GM19035 (cell line): Measurements from ENCODE around the gene ATXN7.
A peak's percentile ranks its signal among the peaks of the same experiment; 100 is the strongest.

Experiments
- ATAC-seq: cut with Tn5 transposase; IDR thresholded peaks from one replicate; pipeline ENCODE4 v1.9.1; 2021; ENCODE audit not compliant: unreplicated experiment

Gene ATXN7

DNA sequence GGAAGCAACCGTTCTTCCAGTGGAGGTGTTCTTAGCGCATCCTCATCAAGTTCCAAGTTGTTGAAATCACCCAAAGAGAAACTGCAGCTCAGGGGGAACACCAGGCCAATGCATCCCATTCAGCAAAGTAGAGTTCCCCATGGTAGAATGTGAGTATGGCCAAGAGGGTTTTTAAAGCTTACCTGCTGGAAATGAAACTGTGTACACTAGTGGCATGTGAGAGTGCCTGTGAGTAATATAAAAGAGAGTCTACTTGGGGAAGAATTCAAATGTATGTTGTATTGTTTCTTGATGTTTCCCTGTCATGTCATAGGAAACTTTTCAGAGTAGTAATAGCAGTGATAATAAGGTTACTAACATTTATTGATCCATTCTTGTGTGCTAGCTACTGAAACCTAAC, 116.4 kb downstream of the ATXN7 start:
- no peak for ATAC-seq

DNA sequence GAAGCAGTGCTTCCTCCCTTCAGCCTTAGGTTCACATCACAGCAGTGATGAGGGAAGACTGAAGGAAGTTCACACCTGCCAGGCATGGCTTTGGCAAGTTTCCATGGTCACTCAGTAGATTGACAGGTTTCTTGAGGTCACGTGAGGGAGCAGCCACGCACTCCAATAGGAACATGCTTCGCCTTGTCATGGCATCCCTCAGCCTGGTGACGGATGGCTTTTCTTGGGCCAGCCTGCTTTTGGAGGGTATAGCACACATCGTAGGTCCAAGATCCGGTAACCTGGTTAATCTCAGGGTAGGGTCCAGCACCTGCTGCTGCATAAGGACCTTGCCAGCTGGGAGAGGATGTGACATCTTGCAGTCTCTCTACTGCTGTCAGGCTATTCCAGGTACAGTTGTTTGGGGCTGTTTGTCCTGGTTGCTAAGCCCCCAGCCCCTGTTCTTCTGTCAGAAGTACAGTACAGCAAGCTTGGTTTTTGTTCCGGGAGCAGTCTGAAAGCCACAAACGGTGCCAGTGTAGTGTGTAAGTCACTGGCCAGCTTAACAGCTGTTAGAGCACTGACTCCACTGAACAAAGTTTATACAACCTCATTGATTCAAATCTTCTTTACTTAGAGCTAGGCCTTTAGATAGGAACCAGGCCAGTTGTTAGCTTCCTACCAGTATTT, 117.3 kb downstream of the ATXN7 start:
- no peak for ATAC-seq

DNA sequence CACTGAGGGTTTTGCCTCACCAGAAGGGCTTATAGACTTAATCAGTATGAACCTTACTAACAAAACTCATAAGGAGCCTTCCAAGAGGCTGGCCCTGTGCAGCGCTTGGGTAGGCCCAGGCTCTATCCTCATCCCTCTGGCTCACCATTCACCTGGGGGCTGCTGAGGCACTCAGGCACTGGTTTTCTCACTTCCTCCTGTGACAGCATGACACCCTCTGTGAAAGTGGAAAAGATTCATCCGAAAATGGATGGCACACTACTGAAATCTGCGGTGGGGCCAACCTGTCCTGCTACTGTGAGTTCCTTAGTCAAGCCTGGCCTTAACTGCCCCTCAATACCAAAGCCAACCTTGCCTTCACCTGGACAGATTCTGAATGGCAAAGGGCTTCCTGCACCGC, 118.3 kb downstream of the ATXN7 start:
- ATAC-seq, result no peak

DNA sequence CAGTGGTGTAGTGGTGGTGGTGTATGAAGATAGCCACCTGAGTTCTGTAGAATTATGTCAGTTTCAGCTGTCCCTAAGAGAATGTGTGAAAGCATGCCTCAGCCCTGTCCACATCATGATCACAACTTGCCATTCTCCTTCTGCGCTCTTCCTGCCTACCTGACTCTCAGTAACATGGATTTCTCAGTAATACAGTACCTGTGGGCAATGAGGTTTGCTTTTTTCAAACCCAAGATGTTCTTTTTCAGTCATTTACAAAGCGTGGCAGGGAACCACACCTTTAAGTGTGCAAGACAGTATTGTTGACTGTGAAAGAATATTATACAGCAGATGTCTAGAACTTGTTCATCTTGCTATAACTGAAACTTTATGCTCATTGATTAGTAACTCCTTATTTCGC, 120.7 kb downstream of the ATXN7 start:
- no peak for ATAC-seq

DNA sequence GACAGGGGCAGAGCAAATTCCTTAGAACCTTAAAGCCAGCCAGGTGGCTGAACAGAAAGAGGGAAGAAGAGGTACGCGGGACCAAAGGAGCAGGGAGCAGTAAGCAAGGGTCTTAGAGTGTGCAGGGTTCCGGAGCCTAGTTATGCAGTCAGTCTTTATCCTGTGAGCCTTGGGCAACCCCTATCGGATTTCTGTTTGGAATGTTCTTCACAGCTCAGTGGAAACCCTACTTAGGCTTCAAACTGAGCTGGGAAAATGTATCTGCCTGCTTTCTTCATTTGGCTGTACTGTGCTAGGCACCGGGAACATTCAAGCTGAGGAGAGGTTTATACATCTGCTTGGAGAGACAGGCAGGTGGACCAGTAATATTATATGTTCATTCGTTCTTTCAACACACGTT, 122.5 kb downstream of the ATXN7 start:
- ATAC-seq, result no peak

DNA sequence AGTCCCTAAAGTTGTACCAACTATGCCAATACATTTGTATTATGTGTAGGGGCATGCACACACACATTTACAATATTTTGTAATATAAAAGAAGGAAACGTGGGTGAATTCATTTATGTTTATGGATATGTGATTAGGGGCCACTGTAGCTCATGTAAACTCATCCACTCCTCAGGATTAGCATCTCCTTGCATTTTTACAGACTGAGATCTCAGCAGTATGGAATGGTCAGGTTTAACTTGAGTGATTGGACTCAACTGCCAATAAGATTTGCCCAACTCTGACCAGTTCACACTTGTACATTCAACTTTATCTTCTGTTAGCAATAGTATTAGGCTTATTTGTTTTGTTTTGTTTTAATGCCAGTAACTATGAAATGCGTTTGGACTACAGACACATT, 123.2 kb downstream of the ATXN7 start:
- ATAC-seq, result no peak

DNA sequence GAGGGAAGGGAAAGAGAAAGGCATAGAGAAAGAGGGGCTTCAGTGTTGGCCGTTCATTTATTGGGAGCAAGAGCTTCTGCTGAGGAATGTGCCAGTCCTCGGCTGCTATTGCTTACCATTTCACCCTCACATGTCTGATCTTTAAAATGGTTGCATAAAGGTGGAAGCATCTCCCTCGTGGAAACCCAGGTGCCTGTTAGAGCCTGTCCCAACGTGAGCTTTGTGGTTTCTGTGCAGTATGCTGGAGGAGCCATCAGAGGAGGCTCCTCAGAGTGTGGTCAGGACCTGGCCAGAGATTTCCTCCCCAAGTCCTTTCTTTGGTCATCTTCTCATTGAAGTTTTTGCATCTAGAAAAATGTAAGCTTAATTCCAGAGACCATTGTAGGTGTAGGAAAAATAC, 125.3 kb downstream of the ATXN7 start:
- ATAC-seq, result no peak

DNA sequence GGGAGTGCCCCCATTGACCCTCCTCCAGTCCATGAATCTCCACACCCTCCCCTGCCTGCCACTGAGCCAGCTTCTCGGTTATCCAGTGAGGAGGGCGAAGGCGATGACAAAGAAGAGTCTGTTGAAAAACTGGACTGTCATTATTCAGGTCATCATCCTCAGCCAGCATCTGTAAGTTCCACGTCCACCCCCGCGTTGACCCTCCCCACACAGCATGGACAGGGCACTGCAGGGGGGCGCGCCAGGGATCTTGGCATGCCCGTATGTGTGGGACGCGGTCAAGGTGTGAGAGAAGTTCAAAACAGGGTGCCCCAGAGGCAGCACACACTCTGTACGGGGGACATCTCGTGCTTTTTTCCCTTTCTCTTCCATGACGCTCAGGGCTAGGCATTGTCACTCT, 126.5 kb downstream of the ATXN7 start:
- no peak for ATAC-seq

DNA sequence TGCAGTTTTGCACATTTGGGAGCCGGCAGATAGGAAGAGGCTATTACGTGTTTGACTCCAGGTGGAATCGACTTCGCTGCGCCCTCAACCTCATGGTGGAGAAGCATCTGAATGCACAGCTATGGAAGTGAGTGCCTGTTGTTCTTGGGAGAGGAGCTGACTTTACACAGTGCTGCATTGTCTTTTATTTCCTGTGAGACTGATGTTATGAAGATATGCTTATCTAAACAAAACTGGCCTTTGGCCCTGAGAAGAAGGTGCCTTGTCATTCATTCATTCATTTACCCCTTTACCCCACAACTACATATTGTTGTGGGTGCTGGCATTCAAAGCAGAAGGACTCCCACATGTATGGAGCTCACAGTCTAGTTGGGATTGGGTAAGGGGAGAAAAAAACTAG, 127.1 kb downstream of the ATXN7 start:
- no peak for ATAC-seq

DNA sequence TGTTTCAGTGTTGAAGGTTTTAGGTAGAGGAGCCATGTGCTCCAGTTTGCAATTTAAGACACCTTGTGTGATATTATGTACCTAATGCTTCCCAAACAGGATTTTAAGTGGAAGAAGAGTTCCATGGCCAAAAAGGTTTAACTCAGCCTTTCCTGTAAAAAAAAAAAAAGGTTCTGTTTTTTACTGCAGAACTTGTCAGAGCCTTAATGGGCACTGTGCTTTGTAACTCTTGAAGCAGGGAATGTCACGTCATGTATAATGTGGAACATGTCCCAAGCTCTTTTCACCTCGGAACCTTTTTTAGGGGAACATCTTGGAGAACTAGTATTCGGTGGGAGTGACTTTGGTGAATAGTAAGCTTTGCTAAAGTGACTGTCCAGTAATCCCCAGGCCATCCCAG, 128.0 kb downstream of the ATXN7 start:
- ATAC-seq, result no peak

DNA sequence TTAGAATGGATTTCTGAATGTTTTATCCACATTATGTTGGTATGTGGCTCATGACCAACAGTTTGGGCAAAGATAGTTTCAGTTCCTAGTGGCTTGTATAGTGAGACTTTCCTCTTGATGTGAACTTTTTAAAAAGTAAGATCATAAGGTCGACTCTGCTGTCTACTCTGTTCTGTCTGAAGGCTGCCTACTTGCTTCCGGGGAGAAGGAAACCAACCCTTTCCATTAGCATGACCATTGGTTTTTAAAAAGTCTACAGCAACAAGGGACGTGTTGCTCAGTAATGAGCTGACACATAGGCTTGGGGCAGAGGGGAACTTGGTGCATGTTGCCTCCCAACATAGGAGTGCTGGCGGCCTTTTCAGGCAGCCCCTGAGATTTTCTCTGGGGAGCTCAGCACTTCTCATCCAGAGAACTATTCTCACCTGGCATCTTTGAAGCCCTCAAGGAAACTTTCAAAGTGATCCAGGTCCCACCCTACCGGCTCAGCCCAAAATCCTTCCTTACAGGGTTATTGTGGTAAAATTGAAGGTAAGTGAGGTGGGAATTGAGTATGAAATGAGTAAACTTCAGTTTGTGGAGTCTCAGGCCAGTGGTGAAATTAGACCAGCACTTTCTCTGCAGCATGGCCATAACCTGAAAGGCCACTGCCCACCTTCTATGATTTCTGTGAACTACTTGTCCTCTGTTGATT, 129.0 kb downstream of the ATXN7 start:
- ATAC-seq, result no peak

DNA sequence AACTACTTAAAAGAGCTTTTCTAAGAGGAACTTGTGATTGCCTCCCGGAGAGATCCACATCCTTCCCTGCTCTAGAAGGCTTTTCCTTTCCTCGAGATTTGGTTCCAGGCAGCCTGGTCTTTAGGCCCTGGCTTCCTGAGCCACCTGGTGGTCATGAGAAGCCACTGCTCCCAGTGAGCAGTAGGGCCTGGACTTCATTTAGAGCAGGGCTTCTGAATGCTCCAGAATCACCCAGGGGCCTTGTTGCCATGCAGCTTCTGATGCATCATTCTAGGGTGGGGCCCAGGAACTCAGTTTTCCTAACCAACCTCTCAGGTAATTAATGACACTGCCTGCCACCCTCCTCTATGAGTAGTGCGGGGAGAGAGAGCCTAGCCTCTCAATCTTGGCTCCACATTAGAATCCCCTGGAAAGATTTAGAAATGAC, 130.0 kb downstream of the ATXN7 start:
- ATAC-seq, result peak; percentile 92

DNA sequence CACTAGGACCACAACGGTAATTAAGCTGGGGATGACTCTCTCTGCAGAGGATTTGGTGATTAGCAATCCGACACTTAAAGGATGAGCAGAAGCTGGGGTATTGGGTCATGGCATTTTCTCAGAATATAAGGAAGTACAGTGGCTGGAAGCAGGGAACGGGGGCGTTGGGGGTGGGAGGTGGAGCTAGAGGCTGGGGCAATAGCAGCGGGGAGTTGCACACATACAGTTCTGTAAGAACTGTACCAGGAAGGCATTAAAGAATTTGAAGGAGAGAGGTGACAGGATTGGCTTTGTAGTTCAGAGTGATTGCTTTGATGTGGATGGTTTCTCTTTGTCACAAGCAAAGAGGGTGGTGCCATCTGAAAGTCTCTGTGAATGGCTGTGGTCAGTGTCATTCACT, 131.4 kb downstream of the ATXN7 start:
- ATAC-seq, result no peak

DNA sequence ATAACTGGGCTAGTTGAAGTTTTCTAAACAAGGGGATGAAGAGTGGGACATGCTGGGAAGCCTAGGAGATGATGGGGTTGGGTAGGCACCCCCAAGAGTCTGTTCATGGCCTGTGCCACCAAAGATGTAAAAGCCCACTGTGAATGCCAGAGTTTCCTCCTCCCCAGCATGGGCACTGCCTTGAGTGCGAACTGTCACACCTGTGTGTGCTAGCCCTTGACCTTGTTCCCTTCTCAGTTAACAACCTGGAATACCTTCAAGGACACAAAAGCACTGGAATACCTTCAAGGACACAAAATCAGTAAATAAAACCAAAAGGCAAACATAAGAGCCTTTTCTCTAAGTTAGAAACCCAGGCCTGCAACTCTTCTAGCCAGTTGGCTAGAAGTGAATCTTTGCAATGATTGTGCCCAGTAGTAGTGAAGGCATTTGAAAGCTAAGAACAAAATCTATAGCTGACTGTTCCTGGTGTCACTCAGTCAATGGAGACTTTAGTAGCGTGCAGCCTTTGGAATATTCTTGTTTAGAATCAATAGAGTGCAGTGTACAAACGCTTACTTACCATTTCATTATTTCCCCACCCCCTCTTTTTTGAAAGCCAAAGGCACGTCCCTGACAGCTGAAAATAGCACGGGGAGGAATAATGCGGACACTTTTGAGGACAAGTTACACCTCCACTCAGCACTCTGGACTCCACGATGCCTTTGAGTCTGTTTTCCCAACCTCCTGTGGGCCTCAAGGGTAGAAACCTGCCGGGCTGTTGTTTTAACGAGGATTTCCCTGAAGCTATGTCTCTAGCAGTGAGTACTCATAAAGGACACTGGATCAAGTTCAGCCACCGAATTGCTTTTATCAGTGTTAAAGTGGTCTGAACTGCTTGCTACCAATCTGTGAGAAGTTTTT, 135.4 kb downstream of the ATXN7 start:
- no peak for ATAC-seq

DNA sequence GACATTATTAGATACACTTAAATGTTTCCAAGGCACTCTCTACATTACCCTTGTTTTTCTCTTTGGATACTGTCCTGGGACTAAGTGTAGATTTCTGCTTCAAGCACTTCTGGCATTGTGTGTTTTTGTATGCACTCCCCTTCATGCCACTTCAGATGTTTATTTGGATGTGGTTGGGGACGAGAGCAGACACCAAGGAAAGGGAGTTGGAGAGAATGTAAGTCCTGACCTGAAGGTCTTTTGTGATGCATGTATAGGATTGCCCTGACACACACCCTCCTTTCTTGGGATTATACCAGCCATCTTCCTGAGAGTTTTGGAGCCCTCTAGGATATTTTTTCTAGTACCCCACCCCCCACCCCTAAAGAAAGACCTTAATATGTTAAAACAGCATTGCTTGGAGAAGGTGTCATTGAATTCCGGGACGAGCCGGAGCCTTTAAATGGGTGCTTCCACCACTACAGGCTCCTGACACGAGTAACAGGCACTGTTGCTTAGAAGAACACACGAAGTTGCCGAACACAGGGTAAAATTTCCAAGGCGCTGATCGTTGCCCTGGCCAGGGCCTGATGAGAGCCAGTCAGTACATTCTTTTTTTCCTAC, 136.9 kb downstream of the ATXN7 start:
- no peak for ATAC-seq

DNA sequence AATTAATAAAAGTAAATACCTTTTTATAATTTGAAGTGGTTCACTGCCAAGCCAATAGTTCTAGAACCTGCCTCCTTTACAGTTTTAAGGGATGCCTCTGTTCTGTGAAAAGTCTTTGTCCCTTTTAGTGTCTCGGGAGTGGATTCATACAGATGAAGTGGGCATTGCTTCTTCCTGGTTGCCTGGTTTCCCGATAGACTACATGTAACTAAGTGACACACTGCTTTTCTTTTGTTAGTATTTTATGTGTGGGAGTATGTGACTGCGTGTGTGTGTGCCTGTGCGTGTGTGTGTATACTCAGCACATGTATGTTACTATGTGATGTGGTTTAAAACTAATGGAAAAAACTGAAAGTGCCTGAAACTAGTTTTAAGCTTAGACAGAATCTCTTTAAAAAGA, 138.6 kb downstream of the ATXN7 start:
- ATAC-seq, result no peak

DNA sequence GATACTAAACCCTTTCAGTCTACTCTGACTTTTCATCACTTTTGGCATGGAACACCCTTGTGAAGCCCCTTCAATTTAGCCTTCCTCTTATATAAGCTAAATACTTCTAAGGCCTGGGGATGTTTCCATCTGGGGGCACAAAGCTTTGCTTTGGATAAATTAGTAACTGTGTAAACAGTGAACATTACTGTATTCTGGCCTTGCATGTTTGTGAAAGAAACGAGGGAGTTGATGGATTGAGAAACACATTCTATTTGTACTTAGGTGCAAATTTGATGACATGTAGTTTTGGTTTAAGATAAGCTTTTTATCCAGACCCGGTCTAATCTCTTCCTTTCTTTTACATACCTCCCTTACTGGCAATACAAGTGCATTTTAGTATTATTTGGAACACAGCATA, 139.9 kb downstream of the ATXN7 start:
- no peak for ATAC-seq

DNA sequence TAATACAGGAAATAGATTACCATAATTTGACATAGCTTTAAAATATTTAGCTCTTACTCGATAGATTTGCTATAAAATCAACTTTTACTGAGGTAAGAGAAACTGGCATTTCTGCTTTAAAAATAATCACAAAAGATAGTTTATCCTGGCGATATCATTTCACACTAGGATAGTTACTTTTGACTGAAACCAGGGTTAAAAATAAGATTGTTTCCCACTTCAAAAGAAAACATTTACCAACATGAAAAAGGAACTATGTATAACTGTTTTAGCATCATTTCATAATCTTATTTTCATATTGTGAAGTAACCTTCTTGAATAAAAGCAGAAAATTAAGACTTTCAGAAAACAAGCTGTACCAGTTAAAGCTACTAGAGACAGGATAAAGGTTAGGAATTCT, 144.3 kb downstream of the ATXN7 start:
- ATAC-seq, result no peak

DNA sequence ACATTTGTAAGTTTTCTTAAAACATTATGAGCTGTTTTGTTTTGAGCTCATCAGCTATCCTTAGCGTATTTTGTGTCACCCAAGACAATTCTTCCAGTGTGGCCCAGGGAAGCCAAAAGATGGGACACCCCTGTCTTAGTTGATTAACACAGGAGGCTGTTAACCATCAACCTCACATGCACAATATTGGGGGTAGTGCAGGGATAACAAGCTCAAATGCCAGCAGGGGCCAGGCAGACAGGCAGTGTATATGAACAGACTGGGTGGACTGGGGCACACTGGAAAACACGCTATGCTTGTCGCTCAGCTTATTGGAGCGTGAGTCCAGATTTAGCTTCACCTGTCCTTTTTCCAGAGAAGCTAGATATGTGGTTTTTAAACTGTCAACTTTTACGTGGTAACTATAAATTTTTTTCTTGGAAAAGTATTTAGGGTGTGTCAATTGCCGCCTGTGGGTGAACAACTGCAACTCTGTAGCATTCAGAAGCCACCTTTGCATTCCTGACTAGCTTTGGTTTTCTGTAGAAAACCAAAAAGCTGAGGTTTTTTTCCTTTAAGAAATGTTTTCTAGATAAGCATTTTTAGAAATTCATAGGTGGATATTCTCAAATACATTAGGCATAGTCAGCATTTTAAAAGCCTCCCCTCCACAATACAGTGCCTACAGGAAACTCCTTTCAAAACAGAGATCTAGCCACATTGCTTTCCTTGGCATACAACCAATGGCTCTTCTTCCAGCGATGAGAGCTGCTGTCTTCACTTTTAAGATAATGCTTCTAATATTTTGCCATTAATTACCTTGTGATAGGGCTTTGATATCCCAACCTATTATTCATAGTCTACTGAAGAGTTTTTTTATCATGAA, 145.1 kb downstream of the ATXN7 start:
- no peak for ATAC-seq

DNA sequence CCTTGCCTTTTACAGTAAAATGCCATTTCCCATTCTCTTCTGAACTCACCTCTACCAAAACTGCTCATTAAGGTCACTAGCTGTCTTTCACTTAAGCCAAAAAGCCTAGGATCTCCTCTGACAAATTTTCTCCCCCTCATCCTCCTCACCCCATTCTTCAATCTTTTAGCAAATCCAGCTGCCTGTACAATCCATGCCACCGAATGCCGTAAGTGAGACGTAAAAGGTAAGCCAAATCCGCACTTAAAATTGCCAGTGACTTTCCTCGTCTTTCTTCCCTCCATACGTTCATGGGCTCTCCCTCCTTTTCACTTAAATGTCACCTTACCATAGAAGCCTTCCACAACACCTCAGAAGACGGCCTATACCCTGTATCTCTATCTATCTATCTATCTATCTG, 145.9 kb downstream of the ATXN7 start:
- ATAC-seq, result no peak

DNA sequence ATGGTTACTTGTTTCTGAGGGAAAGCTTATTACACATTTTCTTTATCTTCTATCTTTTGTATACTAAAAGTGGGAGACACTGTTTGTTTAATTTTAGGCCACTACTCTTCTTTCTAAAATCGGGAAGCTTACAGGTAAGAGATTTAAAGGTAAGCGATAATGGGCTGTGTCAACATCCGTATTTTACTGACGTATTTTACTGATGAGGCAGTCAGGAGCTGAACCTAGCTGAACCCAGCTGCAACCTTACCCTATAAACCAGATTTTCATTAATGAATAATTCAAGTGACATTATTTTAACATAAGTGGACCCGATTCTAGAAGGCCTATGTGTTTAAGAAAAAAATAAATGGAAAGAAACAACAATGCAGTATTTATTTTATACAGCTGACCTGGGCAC, 146.5 kb downstream of the ATXN7 start:
- ATAC-seq, result no peak
